Measurements from ENCODE around the gene XIST. TPM values are rescaled to one million over a fixed set of nuclear protein-coding genes. Genes with fewer than 3 reads are reported as not detected.
"Not testable (repeated sequence)": the region's sequence is repeated elsewhere in the genome, so short reads cannot be mapped to it uniquely, and the experiment has no call there.

Gene XIST
- total RNA-seq = 10 to 100 TPM in 2 of 4 donors, under 1 TPM in 1, not detected in 1; 0.73 to 22.6 (median 20.0) TPM

GRCh38 chrX:73852467-73852866, at the start of gene XIST:
TSS of gene XIST (minus strand) at chrX:73852714.
- Histone ChIP-seq H3K4me3 (peak within 1 kb of the TSS in 2 of 4 donors; percentile 72 to 79), H3K4me1 (peaks cover 0 to 15% of the 10 kb centered on the region in 2 donors), H3K9me3 (no peaks in the 10 kb centered on the region), H3K27me3 (no peaks in the 10 kb centered on the region), H3K36me3 (no peaks in the 10 kb centered on the region), H3K27ac (peak within 1 kb of the TSS in 2 of 4 donors; percentile 92 to 94)
- ATAC-seq (no peak), DNase-seq (no peak)
- intact Hi-C loops (cut with DNase I; ENCODE audit: low total_unique reads) = no loop called here
- peak; percentile 69 to 81 for TF ChIP-seq POLR2A (IDR thresholded peaks at IDR 0.05)
- TF ChIP-seq CTCF (IDR thresholded peaks at IDR 0.05 in 4 of 5, conservative IDR thresholded peaks at IDR 0.05 in 1 of 5) = no peak
- in situ Hi-C loops (cut with MboI; ENCODE audit: low sequenced_read_pairs in 4 of 4) = loop anchor here (10.0 to 25.0 kb wide), 6 partner anchors 102 to 685 kb away; no protein-coding TSS in a partner anchor

GRCh38 chrX:73898315-73898714, 45.8 kb upstream of the XIST start:
- in situ Hi-C loops (cut with MboI; ENCODE audit: low sequenced_read_pairs in 4 of 4); H3K36me3 ChIP-seq; intact Hi-C loops (cut with DNase I; ENCODE audit: low total_unique reads); H3K4me1 ChIP-seq; H3K4me3 ChIP-seq; H3K27me3 ChIP-seq; H3K27ac ChIP-seq; H3K9me3 ChIP-seq; DNase-seq; ATAC-seq: not testable (repeated sequence)

GRCh38 chrX:73892515-73893090, 40.1 kb upstream of the XIST start:
- in situ Hi-C loops (cut with MboI; ENCODE audit: low sequenced_read_pairs in 4 of 4); DNase-seq: not testable (repeated sequence)

GRCh38 chrX:73882260-73882659, 29.7 kb upstream of the XIST start:
- H3K27me3 ChIP-seq; ATAC-seq; H3K27ac ChIP-seq; DNase-seq; intact Hi-C loops (cut with DNase I; ENCODE audit: low total_unique reads); H3K4me1 ChIP-seq; in situ Hi-C loops (cut with MboI; ENCODE audit: low sequenced_read_pairs in 4 of 4); H3K9me3 ChIP-seq; H3K36me3 ChIP-seq; H3K4me3 ChIP-seq: not testable (repeated sequence)

More at GRCh38 chrX:73892515-73893090, 40.1 kb upstream of the XIST start:
- peaks cover 0 to 10% (median 0%) of the 10 kb centered on the region in 3 donors for H3K27me3 ChIP-seq
- ATAC-seq; H3K36me3 ChIP-seq; H3K9me3 ChIP-seq; H3K4me1 ChIP-seq; intact Hi-C loops (cut with DNase I; ENCODE audit: low total_unique reads); H3K27ac ChIP-seq; H3K4me3 ChIP-seq: not testable (repeated sequence)

GRCh38 chrX:73877687-73878086, 25.2 kb upstream of the XIST start:
- Histone ChIP-seq H3K36me3 (no peaks in the 10 kb centered on the region), H3K9me3 (peaks cover 0 to 9% (median 0%) of the 10 kb centered on the region in 3 donors), H3K27me3 (no peaks in the 10 kb centered on the region), H3K27ac (no peak overlapping the region), H3K4me1 (no peaks in the 10 kb centered on the region), H3K4me3 (no peak overlapping the region)
- intact Hi-C loops (cut with DNase I; ENCODE audit: low total_unique reads) (no loop called here), in situ Hi-C loops (cut with MboI; ENCODE audit: low sequenced_read_pairs in 4 of 4) (loop anchor here in 1 of 4 donors (10.0 kb wide), 1 partner anchor 247 kb away; no protein-coding TSS in a partner anchor)
- TF ChIP-seq POLR2A (IDR thresholded peaks at IDR 0.05) (no peak), CTCF (IDR thresholded peaks at IDR 0.05 in 4 of 5, conservative IDR thresholded peaks at IDR 0.05 in 1 of 5) (no peak)
- ATAC-seq (no peak), DNase-seq (no peak)

- ATAC-seq (no peak), DNase-seq (no peak)
- H3K36me3 ChIP-seq = no peaks in the 10 kb centered on the region
- intact Hi-C loops (cut with DNase I; ENCODE audit: low total_unique reads) = no loop called here
- H3K27me3 ChIP-seq = no peaks in the 10 kb centered on the region
- no peak for TF ChIP-seq CTCF (IDR thresholded peaks at IDR 0.05 in 4 of 5, conservative IDR thresholded peaks at IDR 0.05 in 1 of 5)
- no peak for TF ChIP-seq POLR2A (IDR thresholded peaks at IDR 0.05)
- in situ Hi-C loops (cut with MboI; ENCODE audit: low sequenced_read_pairs in 4 of 4) = loop anchor here in 1 of 4 donors (10.0 kb wide), 1 partner anchor 248 kb away; no protein-coding TSS in a partner anchor
- no peaks in the 10 kb centered on the region for H3K4me1 ChIP-seq
- no peak overlapping the region for H3K4me3 ChIP-seq
- H3K27ac ChIP-seq = no peak overlapping the region
- peaks cover 0 to 9% (median 0%) of the 10 kb centered on the region in 3 donors for H3K9me3 ChIP-seq
These were observed 24.4 kb upstream of the XIST start for GRCh38 chrX:73876911-73877310.

Data from gastrocnemius medialis (tissue), 4 donors.